DND-41 (cell line): Measurements from ENCODE around the gene PHLPP1.
A peak's percentile ranks its signal among the peaks of the same experiment; 100 is the strongest.
"Not testable (repeated sequence)": the region's sequence is repeated elsewhere in the genome, so short reads cannot be mapped to it uniquely, and the experiment has no call there.

ENCODE experiments used
- ATAC-seq: fragments of 200-7000 bp; cut with Tn5 transposase; 3 replicates; pipeline ENCODE4 v1.9.1; 2021; ENCODE audit warnings: low read depth; ENCODE audit not compliant: insufficient read depth
- DNase-seq: peaks from one replicate; pipeline ENCODE4 v3.0.0-alpha.2; 2020
- H2AFZ ChIP-seq: 2 replicates; pipeline ENCODE4 v1.6.0; 2012; ENCODE audit warnings: low read depth, low read length
- H3K27ac ChIP-seq: 2 replicates; pipeline ENCODE4 v1.5.1; 2012; ENCODE audit warnings: low read length, inconsistent platforms
- H3K27me3 ChIP-seq: fragments of 200-600 bp; sonication (generic); 2 replicates; pipeline ENCODE4 v1.6.0; 2012; ENCODE audit warnings: low read length, mild to moderate bottlenecking, inconsistent platforms; ENCODE audit not compliant: insufficient read depth, poor library complexity
- H3K36me3 ChIP-seq: 2 replicates; pipeline ENCODE4 v1.5.1; 2012; ENCODE audit warnings: low read length, inconsistent platforms; ENCODE audit not compliant: insufficient read depth
- H3K4me1 ChIP-seq: 2 replicates; pipeline ENCODE4 v1.5.1; 2012; ENCODE audit warnings: mild to moderate bottlenecking, low read length; ENCODE audit not compliant: insufficient read depth
- H3K4me2 ChIP-seq: 2 replicates; pipeline ENCODE4 v1.6.0; 2012; ENCODE audit warnings: mild to moderate bottlenecking, moderate library complexity, low read length, inconsistent platforms; ENCODE audit not compliant: insufficient read depth
- H3K4me3 ChIP-seq, 2 experiments: fragments of 200-600 bp in 1 of 2; shearing (Covaris generic) in 1 of 2; 2 replicates each; pipeline ENCODE4 v1.5.1; 2012 to 2016; ENCODE audit warnings: inconsistent platforms in 2 of 2, low read length in 2 of 2, mild to moderate bottlenecking in 2 of 2, low read depth in 1 of 2, moderate library complexity in 1 of 2
- H3K79me2 ChIP-seq: 2 replicates; pipeline ENCODE4 v1.6.0; 2012; ENCODE audit warnings: low read length, inconsistent platforms; ENCODE audit not compliant: insufficient read depth
- H3K9ac ChIP-seq: 2 replicates; pipeline ENCODE4 v1.6.0; 2012; ENCODE audit warnings: low read depth, mild to moderate bottlenecking, inconsistent platforms, low read length, moderate library complexity
- H3K9me3 ChIP-seq: 2 replicates; pipeline ENCODE4 v1.5.1; 2012; ENCODE audit warnings: low read length, moderate library complexity, mild to moderate bottlenecking, inconsistent platforms; ENCODE audit not compliant: insufficient read depth, severe bottlenecking
- H4K20me1 ChIP-seq: 2 replicates; pipeline ENCODE4 v1.6.0; 2012; ENCODE audit warnings: low read length; ENCODE audit not compliant: insufficient read depth
- CTCF ChIP-seq: IDR thresholded peaks from 2 replicates; pipeline ENCODE4 v1.5.1; 2012; ENCODE audit warnings: borderline replicate concordance, low read length, moderate library complexity, mild to moderate bottlenecking; ENCODE audit not compliant: poor library complexity, severe bottlenecking; ENCODE audit errors: extremely low read depth
- EZH2 ChIP-seq: IDR thresholded peaks from 3 replicates; pipeline ENCODE4 v1.6.1; 2012; ENCODE audit warnings: borderline replicate concordance, low read depth, mild to moderate bottlenecking, moderate library complexity, low read length, inconsistent platforms; ENCODE audit not compliant: severe bottlenecking

PHLPP1 gene

GRCh38 chr18:62690236-62690815 lies 25.0 kb upstream of the PHLPP1 start:
- Histone ChIP-seq H3K79me2 (no peaks in the 10 kb centered on the region), H3K36me3 (no peaks in the 10 kb centered on the region), H3K9me3 (no peaks in the 10 kb centered on the region), H3K27ac (no peak overlapping the region), H3K4me1 (no peaks in the 10 kb centered on the region), H2AFZ (no peak overlapping the region), H3K4me3 (no peak overlapping the region), H3K9ac (no peak overlapping the region), H3K4me2 (no peak overlapping the region), H4K20me1 (no peaks in the 10 kb centered on the region), H3K27me3 (peaks cover 4% of the 10 kb centered on the region)
- ATAC-seq (no peak), DNase-seq (no peak)
- TF ChIP-seq EZH2 (no peak), CTCF (no peak)

GRCh38 chr18:62693659-62694058 lies 21.7 kb upstream of the PHLPP1 start:
- Histone ChIP-seq H2AFZ (no peak overlapping the region), H3K4me3 (no peak overlapping the region), H3K9ac (no peak overlapping the region), H4K20me1 (no peaks in the 10 kb centered on the region), H3K36me3 (no peaks in the 10 kb centered on the region), H3K27me3 (peaks cover 4% of the 10 kb centered on the region), H3K27ac (no peak overlapping the region), H3K79me2 (no peaks in the 10 kb centered on the region), H3K4me1 (no peaks in the 10 kb centered on the region), H3K9me3 (no peaks in the 10 kb centered on the region), H3K4me2 (no peak overlapping the region)
- ATAC-seq, result no peak
- no peak for TF ChIP-seq CTCF
- no peak for TF ChIP-seq EZH2
- DNase-seq, result no peak

GRCh38 chr18:62697636-62698035 lies 17.7 kb upstream of the PHLPP1 start:
- Histone ChIP-seq H4K20me1 (no peaks in the 10 kb centered on the region), H3K4me1 (peaks cover 13% of the 10 kb centered on the region), H3K4me3 (no peak overlapping the region), H3K27ac (no peak overlapping the region), H2AFZ (no peak overlapping the region), H3K9me3 (no peaks in the 10 kb centered on the region), H3K27me3 (no peaks in the 10 kb centered on the region), H3K79me2 (no peaks in the 10 kb centered on the region), H3K4me2 (no peak overlapping the region), H3K9ac (no peak overlapping the region), H3K36me3 (no peaks in the 10 kb centered on the region)
- TF ChIP-seq CTCF (no peak), EZH2 (no peak)
- ATAC-seq (no peak), DNase-seq (no peak)

- DNase-seq (peak; percentile 28), ATAC-seq (peak; percentile 81)
- no peaks in the 10 kb centered on the region for H3K27me3 ChIP-seq
- H3K9me3 ChIP-seq, result no peaks in the 10 kb centered on the region
- no peaks in the 10 kb centered on the region for H4K20me1 ChIP-seq
- H3K4me2 ChIP-seq, result peak overlapping the region; percentile 31; the same call in 1 of the 2 replicates
- no peaks in the 10 kb centered on the region for H3K79me2 ChIP-seq
- no peak overlapping the region for H3K4me3 ChIP-seq
- no peak for TF ChIP-seq EZH2
- no peak for TF ChIP-seq CTCF
- H3K4me1 ChIP-seq, result peaks cover 18% of the 10 kb centered on the region
- peak overlapping the region; percentile 80 for H2AFZ ChIP-seq
- peak overlapping the region; percentile 72 for H3K27ac ChIP-seq
- H3K36me3 ChIP-seq, result no peaks in the 10 kb centered on the region
- 0 out of 2 replicates have a peak overlapping the region, but pooled peaks have one; percentile 26 for H3K9ac ChIP-seq
Measured at GRCh38 chr18:62702259-62702658, 13.1 kb upstream of the PHLPP1 start.

- H3K4me2 ChIP-seq, H3K9ac ChIP-seq, H4K20me1 ChIP-seq, H3K4me3 ChIP-seq, ATAC-seq, H3K27me3 ChIP-seq, H3K27ac ChIP-seq, H3K36me3 ChIP-seq, H3K79me2 ChIP-seq, DNase-seq, H3K9me3 ChIP-seq, H2AFZ ChIP-seq: not testable (repeated sequence)
- peaks cover 13% of the 10 kb centered on the region for H3K4me1 ChIP-seq
Measured at GRCh38 chr18:62706879-62707278, 8.5 kb upstream of the PHLPP1 start.
